SK-N-SH (cell line): ENCODE results near the gene C5orf63. TPM values are rescaled to one million over a fixed set of nuclear protein-coding genes. Genes with fewer than 3 reads are reported as not detected.
"Not testable (repeated sequence)": the region's sequence is repeated elsewhere in the genome, so short reads cannot be mapped to it uniquely, and the experiment has no call there.

Experiments
- CTCF ChIA-PET: fragments of 300-600, 350-600 bp; formaldehyde crosslinking; extraction: SDS; loops from one replicate; lab custom pipeline; 2021; lab: Yijun Ruan, JAX
- POLR2A ChIA-PET: fragments of 350-600 bp; sonication (Branson Sonifier 250); formaldehyde crosslinking; extraction: SDS; loops from one replicate; lab custom pipeline; 2020; ENCODE audit warnings: antibody characterized with exemption, inconsistent platforms; lab: Yijun Ruan, JAX
- DNase-seq: peaks from one replicate; pipeline ENCODE4 v3.0.0; 2012
- H2AFZ ChIP-seq: fragments of 200-600 bp; sonication (generic); 2 replicates; pipeline ENCODE4 v1.8.1; 2016; ENCODE audit warnings: antibody characterized with exemption, mild to moderate bottlenecking, low read depth
- H3F3A ChIP-seq: fragments of 200-600 bp; sonication (generic); replicated peaks from 2 replicates; pipeline ENCODE3; 2016; ENCODE audit warnings: antibody characterized with exemption, mild to moderate bottlenecking; ENCODE audit not compliant: insufficient read depth
- H3K27ac ChIP-seq, 2 experiments: fragments of 200-500 bp in 1 of 2; fragments of 200-600 bp in 1 of 2; sonication (Bioruptor generic) in 1 of 2; sonication (generic), shearing (Covaris generic) in 1 of 2; 2 replicates each; pipeline versions ENCODE4 v1.5.1 to v1.6.1; 2014 to 2016; ENCODE audit warnings: low read depth in 2 of 2, inconsistent platforms in 1 of 2, low read length in 1 of 2, mild to moderate bottlenecking in 1 of 2, mixed read lengths in 1 of 2
- H3K27me3 ChIP-seq: fragments of 200-600 bp; sonication (generic), shearing (Covaris generic); 2 replicates; pipeline ENCODE4 v1.6.1; 2016; ENCODE audit warnings: mixed run types; ENCODE audit not compliant: insufficient read depth
- H3K36me3 ChIP-seq, 2 experiments: fragments of 200-500 bp in 1 of 2; fragments of 200-600 bp in 1 of 2; sonication (Bioruptor generic) in 1 of 2; sonication (generic) in 1 of 2; replicated peaks in 1 of 2; 2 replicates each; pipeline versions ENCODE3 to v1.5.1; 2014 to 2016; ENCODE audit warnings: low read length in 1 of 2, mild to moderate bottlenecking in 1 of 2; ENCODE audit not compliant: insufficient read depth in 2 of 2, control insufficient read depth in 1 of 2
- H3K4me1 ChIP-seq, 2 experiments: fragments of 200-500 bp in 1 of 2; fragments of 200-600 bp in 1 of 2; sonication (Bioruptor generic) in 1 of 2; sonication (generic), shearing (Covaris generic) in 1 of 2; 2 replicates each; pipeline versions ENCODE4 v1.5.1 to v1.6.1; 2014 to 2016; ENCODE audit warnings: low read depth in 1 of 2, low read length in 1 of 2, mixed run types in 1 of 2; ENCODE audit not compliant: insufficient read depth in 2 of 2, control insufficient read depth in 1 of 2
- H3K4me2 ChIP-seq: fragments of 200-600 bp; sonication (generic), shearing (Covaris generic); 2 replicates; pipeline ENCODE4 v1.6.1; 2017; ENCODE audit warnings: mixed run types
- H3K4me3 ChIP-seq, 2 experiments: fragments of 200-500 bp in 1 of 2; fragments of 200-600 bp in 1 of 2; sonication (Bioruptor generic) in 1 of 2; sonication (generic), shearing (Covaris generic) in 1 of 2; 2 replicates each; pipeline versions ENCODE4 v1.5.1 to v1.8.1; 2014 to 2016; ENCODE audit warnings: low read depth in 2 of 2, inconsistent platforms in 1 of 2, low read length in 1 of 2, mild to moderate bottlenecking in 1 of 2, mixed read lengths in 1 of 2, moderate library complexity in 1 of 2
- H3K79me2 ChIP-seq: fragments of 200-600 bp; sonication (generic); 2 replicates; pipeline ENCODE4 v1.8.1; 2017; ENCODE audit warnings: mild to moderate bottlenecking; ENCODE audit not compliant: insufficient read depth
- H3K9ac ChIP-seq: fragments of 200-600 bp; sonication (generic); 2 replicates; pipeline ENCODE4 v1.6.1; 2017; ENCODE audit warnings: mixed run types
- H3K9me2 ChIP-seq: fragments of 200-600 bp; sonication (generic); 2 replicates; pipeline ENCODE4 v1.6.1; 2017; ENCODE audit warnings: mixed run types
- H3K9me3 ChIP-seq: fragments of 200-600 bp; sonication (generic); 2 replicates; pipeline ENCODE4 v1.6.1; 2017; ENCODE audit warnings: mixed run types, mild to moderate bottlenecking, moderate library complexity
- H4K20me1 ChIP-seq: fragments of 200-600 bp; sonication (generic); 2 replicates; pipeline ENCODE4 v1.6.1; 2017; ENCODE audit warnings: mild to moderate bottlenecking, mixed run types; ENCODE audit not compliant: insufficient read depth
- EP300 ChIP-seq, 2 experiments: IDR thresholded peaks; 2 replicates each; pipeline versions ENCODE4 v1.4.0 to v1.6.1; 2012; ENCODE audit warnings: borderline replicate concordance in 1 of 2, low read depth in 1 of 2, low read length in 1 of 2
- FOXM1 ChIP-seq: IDR thresholded peaks from 2 replicates; pipeline ENCODE4 v1.4.0; 2012; ENCODE audit warnings: low read depth, mild to moderate bottlenecking
- GABPA ChIP-seq: IDR thresholded peaks from 2 replicates; pipeline ENCODE4 v1.4.0; 2012; ENCODE audit warnings: low read depth, mild to moderate bottlenecking
- GATA2 ChIP-seq: sonication (generic); formaldehyde crosslinking; IDR thresholded peaks from 2 replicates; pipeline ENCODE4 v1.5.0; 2020; ENCODE audit warnings: mild to moderate bottlenecking, missing genetic modification reagents
- JUND ChIP-seq: IDR thresholded peaks from 2 replicates; pipeline ENCODE4 v1.4.0; 2012
- MAX ChIP-seq: IDR thresholded peaks from 2 replicates; pipeline ENCODE4 v1.4.0; 2012; ENCODE audit warnings: low read depth
- MEF2A ChIP-seq: IDR thresholded peaks from 2 replicates; pipeline ENCODE4 v1.4.0; 2012; ENCODE audit warnings: low read depth, borderline replicate concordance
- PBX3 ChIP-seq: IDR thresholded peaks from 2 replicates; pipeline ENCODE4; 2012
- REST ChIP-seq: IDR thresholded peaks from 2 replicates; pipeline ENCODE4 v1.6.1; 2012; ENCODE audit warnings: mild to moderate bottlenecking, low read depth, low read length, moderate library complexity
- RXRA ChIP-seq: IDR thresholded peaks from 2 replicates; pipeline ENCODE4 v1.4.0; 2012; ENCODE audit warnings: low read depth, mild to moderate bottlenecking, borderline replicate concordance
- TEAD4 ChIP-seq: IDR thresholded peaks from 2 replicates; pipeline ENCODE4 v1.4.0; 2012; ENCODE audit warnings: mild to moderate bottlenecking, borderline replicate concordance; ENCODE audit not compliant: insufficient read depth
- ZBTB33 ChIP-seq: IDR thresholded peaks from 2 replicates; pipeline ENCODE4 v1.4.0; 2012; ENCODE audit warnings: low read depth, borderline replicate concordance
- WGBS: methylation state at CpG from one replicate; pipeline ENCODE4 v1.1.6; 2017; ENCODE audit warnings: low lambda C conversion rate; 5-methylcytosine and 5-hydroxymethylcytosine counted together
- polyA plus RNA-seq, 3 experiments: library from polyadenylated mRNA; depleted of rRNA; stranded (reverse); fragments of >200 nt; gene quantifications; 2 replicates each; pipeline ENCODE4 v1.2.3, GENCODE V29; 2012

C5orf63 gene
- polyA plus RNA-seq, 1 of the 3 experiments (the other 2 are of a cell fraction) = 3.6 TPM

GRCh38 chr5:127055880-127056653 is 17.2 kb downstream of the C5orf63 start:
- no peak for DNase-seq
- peaks cover 3 to 10% of the 10 kb centered on the region in 2 experiments for H3K36me3 ChIP-seq
- H3K4me1 ChIP-seq = no peaks in the 10 kb centered on the region
- H3K4me2 ChIP-seq = no peak overlapping the region
- H3K4me3 ChIP-seq = no peak overlapping the region
- WGBS = 78% methylated on average over 3 of the region's 3 CpGs
- H3K9ac ChIP-seq = no peak overlapping the region
- no peaks in the 10 kb centered on the region for H3K9me2 ChIP-seq
- H3K27me3 ChIP-seq = no peaks in the 10 kb centered on the region
- H3K27ac ChIP-seq = no peak overlapping the region
- ChIA-PET POLR2A (no interaction called here), CTCF (no interaction called here)
- H2AFZ ChIP-seq = no peak overlapping the region
- H3K9me3 ChIP-seq = no peaks in the 10 kb centered on the region
- no peaks in the 10 kb centered on the region for H3F3A ChIP-seq
- no peaks in the 10 kb centered on the region for H3K79me2 ChIP-seq
- no peaks in the 10 kb centered on the region for H4K20me1 ChIP-seq
- TF ChIP-seq EP300 (IDR thresholded peaks at IDR 0.05; ENCODE audit: borderline replicate concordance in 1 of 2, low read depth in 1 of 2, low read length in 1 of 2) = no peak
- TF ChIP-seq PBX3 = no peak
- no peak for TF ChIP-seq GATA2
- TF ChIP-seq GABPA = no peak
- no peak for TF ChIP-seq ZBTB33
- TF ChIP-seq FOXM1 = no peak
- TF ChIP-seq TEAD4 = no peak
- no peak for TF ChIP-seq JUND

GRCh38 chr5:127053551-127053950 is 19.8 kb downstream of the C5orf63 start:
- H3K9ac ChIP-seq, H3K79me2 ChIP-seq, H3K4me2 ChIP-seq, H2AFZ ChIP-seq, H3K9me3 ChIP-seq, H3K9me2 ChIP-seq, CTCF ChIA-PET, H3K4me1 ChIP-seq, POLR2A ChIA-PET, DNase-seq, H3K4me3 ChIP-seq, H3K27me3 ChIP-seq, H4K20me1 ChIP-seq, H3K27ac ChIP-seq, H3K36me3 ChIP-seq, H3F3A ChIP-seq: not testable (repeated sequence)
- WGBS = 94% methylated on average over 6 of the region's 6 CpGs

GRCh38 chr5:127053049-127053448 is 20.3 kb downstream of the C5orf63 start:
- WGBS = 95% methylated on average over 3 of the region's 3 CpGs
- CTCF ChIA-PET = no interaction called here
- TF ChIP-seq REST (no peak), MEF2A (no peak), MAX (no peak), PBX3 (no peak), GABPA (no peak), RXRA (no peak)

More at GRCh38 chr5:127053049-127053448, 20.3 kb downstream of the C5orf63 start:
- Histone ChIP-seq H3F3A (no peaks in the 10 kb centered on the region), H4K20me1 (no peaks in the 10 kb centered on the region), H3K9ac (no peak overlapping the region), H3K79me2 (no peaks in the 10 kb centered on the region), H3K9me3 (no peaks in the 10 kb centered on the region), H3K27ac (no peak overlapping the region), H3K4me1 (no peaks in the 10 kb centered on the region; a peak in 1 of 4 replicates), H2AFZ (no peak overlapping the region), H3K4me2 (no peak overlapping the region), H3K9me2 (no peaks in the 10 kb centered on the region), H3K27me3 (no peaks in the 10 kb centered on the region), H3K4me3 (no peak overlapping the region), H3K36me3 (peaks cover 3 to 6% of the 10 kb centered on the region in 2 experiments)
- POLR2A ChIA-PET = no interaction called here
- no peak for DNase-seq
